NT2/D1 (cell line): ENCODE data around the gene STAT6.

Experiments used
- SUZ12 ChIP-seq: IDR thresholded peaks from 2 replicates; pipeline ENCODE4 v1.6.1; 2011; ENCODE audit not compliant: insufficient read length, insufficient read depth; ENCODE audit errors: extremely low read depth
- YY1 ChIP-seq: IDR thresholded peaks from 2 replicates; pipeline ENCODE4 v1.6.1; 2011; ENCODE audit not compliant: insufficient read length, insufficient read depth
- ZNF274 ChIP-seq: IDR thresholded peaks from 2 replicates; pipeline ENCODE4 v1.6.1; 2011; ENCODE audit warnings: mild to moderate bottlenecking, low read depth, low read length

GRCh38 chr12:57051011-57051410, 60.2 kb downstream of the STAT6 start:
- TF ChIP-seq YY1, result no peak
- no peak for TF ChIP-seq ZNF274
- no peak for TF ChIP-seq SUZ12
